SK-MEL-5 (cell line): ENCODE results near the gene RAB14. TPM values are rescaled to one million over a fixed set of nuclear protein-coding genes. Genes with fewer than 3 reads are reported as not detected.
A peak's percentile ranks its signal among the peaks of the same experiment; 100 is the strongest.
"Not testable (repeated sequence)": the region's sequence is repeated elsewhere in the genome, so short reads cannot be mapped to it uniquely, and the experiment has no call there.

Source experiments
- DNase-seq: peaks from one replicate; pipeline ENCODE4 v3.0.0-alpha.2; 2016; ENCODE audit warnings: low read depth, low spot score
- in situ Hi-C: cut with HindIII; loops from 2 replicates; pipeline ENCODE4 v1.10.0; 2016; ENCODE audit warnings: low sequenced_read_pairs, high pct_unique_total_duplicates, low pct_unique_long_range_greater_than_20kb
- total RNA-seq: library from RNA; depleted of rRNA; stranded (reverse); fragments of >200 nt; shearing (Covaris generic); gene quantifications from 2 replicates; pipeline ENCODE4 v1.2.3, GENCODE V29; 2014

The RAB14 gene
- total RNA-seq, 1 experiment from 2014 or later: 29.8 TPM

DNA sequence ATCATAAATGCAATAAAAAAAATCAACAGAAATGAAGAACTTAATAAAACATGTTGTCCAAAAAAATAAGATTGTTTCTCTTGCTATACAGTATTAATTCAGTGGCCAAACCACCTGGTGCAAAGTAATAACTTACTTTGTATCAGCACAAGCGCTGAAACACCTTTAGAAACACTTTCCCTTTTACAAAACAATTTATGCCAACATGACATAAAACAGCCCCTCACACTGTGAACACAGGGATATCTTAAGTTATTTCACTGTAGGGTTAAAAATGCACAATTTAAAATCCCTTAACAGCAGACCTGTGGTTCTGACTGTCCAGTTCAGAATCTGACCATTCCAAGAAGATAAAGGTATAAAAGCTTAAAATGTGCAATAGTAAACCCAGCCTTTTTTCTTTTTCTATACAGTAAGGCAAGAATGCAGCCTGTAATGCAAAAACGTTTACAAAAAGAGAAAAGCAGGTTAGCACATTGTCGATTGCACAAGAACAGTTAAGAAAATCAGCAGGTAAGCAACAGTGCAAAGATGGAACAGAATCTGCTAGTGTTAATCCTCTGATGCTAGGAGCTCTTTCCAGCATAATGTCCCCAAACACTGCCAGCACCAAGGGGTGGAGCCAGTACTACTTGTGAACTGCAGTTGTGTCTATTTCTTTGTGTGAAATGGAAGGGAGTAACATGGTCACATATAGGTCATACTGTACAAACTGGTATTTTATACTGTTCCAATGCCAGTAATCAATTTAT is 21.6 kb downstream of the RAB14 start:
- in situ Hi-C loops: no loop called here
- DNase-seq: no peak

DNA sequence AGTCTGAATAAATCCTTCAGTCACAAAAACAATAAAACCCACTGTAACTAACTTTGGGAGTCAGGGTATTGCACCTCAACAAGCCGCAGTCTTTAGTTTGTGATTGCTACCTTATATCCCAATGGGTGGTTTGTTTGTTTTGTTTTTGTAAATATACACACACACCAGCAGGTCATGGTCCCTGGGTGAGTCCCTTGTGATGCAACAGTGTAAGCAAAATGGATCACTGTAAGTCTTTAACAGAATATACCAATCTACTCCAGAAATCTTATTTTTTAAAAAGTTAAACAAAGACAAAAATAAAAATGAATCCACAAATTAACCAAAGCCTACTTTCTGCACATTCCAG is 22.3 kb downstream of the RAB14 start:
- DNase-seq, in situ Hi-C loops: not testable (repeated sequence)

DNA sequence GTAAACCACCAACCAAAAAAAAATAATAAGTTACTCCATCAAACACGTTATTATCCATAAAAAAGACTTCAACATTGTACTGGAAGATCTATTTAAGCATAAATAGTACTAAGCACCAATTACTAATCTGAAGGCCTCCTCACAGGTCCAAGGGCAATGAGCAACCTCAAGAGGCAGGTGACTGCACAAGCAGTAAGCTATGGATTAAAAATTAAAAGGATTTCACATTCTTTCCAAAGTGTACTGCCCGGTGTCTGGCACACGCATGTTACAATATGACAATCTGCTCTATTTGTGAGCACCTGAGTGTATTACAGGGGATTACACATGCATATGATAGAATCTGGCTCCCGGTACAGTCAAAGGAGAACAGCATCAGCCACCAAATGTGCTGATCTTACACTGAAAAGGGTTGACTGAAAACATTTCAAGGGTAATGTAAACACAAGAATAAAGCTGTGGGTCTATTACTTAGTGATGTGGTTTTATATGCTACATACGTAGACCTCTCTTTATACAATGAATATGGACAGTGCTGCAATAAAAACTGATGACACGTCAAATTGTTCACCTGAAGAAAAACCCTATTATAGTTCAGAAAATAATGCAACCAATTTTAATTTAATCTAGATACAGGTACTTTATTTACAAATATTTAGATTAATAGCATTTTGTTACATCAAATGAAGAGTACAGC is 22.8 kb downstream of the RAB14 start:
- in situ Hi-C loops: no loop called here
- DNase-seq: no peak

DNA sequence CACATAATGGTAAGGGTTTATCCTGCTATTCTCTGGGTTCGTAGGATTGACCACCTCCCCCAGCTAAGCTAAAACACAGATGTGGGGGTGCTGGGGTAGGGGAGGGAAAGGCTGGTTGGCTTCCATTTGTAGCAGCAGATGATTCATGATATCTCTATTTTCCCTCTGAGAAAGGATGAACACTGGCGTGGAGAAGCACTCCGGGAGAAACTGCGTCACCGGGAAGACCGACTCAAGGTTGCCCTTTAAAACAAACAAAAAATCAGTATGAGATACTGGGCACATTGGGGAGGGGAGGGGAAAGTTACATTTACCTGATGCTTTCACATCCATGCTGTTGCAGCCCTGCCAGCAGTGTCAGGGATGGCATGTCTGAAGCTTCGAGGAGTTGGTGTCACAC is 28.2 kb downstream of the RAB14 start:
- DNase-seq: no peak
- in situ Hi-C loops: no loop called here

DNA sequence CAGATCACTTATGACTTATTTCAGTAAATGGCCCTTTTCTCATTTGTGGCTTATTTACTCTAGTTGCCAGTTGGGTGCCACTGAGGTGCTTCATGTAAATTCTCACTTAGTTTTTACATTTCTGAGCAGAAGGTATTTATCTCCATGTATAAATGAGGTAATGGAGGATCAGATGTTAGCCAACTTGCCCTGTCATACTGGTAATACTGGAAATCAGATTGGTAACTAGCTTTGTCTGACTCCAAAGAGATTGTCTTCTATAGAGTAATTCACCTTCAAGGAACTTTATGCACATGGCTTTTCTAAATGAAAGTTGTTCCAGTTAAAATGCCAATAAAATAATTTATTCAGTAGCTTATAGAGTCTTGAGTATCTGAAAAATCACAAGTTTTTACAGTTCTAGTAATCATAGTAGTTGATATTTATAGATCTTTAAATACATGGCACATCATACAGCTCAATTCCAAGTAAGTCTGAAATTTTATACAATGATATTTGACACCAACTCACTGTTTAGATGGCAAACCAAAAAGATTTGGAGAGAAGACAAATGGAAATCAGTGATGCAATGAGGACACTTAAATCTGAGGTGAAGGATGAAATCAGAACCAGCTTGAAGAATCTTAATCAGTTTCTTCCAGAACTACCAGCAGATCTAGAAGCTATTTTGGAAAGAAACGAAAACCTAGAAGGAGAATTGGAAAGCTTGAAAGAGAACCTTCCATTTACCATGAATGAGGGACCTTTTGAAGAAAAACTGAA is 28.8 kb downstream of the RAB14 start:
- DNase-seq: no peak
- in situ Hi-C loops: no loop called here

DNA sequence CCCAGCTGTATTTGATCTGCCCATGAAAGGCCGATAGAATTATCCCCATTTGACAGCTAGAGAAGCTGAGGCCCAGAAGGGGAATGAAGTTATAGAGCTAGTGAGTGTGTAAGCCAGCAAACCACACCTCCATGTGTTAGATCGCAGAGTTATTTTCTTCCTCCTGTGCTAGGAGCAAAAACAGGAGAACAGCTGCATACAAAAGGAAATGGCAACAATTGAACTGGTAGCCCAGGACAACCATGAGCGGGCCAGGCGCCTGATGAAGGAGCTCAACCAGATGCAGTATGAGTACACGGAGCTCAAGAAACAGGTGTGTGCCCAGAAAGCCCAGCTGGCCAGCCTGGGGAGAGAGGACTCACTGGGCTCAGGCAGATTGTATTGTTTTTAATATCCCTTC is 30.4 kb downstream of the RAB14 start:
- in situ Hi-C loops: no loop called here
- no peak for DNase-seq

DNA sequence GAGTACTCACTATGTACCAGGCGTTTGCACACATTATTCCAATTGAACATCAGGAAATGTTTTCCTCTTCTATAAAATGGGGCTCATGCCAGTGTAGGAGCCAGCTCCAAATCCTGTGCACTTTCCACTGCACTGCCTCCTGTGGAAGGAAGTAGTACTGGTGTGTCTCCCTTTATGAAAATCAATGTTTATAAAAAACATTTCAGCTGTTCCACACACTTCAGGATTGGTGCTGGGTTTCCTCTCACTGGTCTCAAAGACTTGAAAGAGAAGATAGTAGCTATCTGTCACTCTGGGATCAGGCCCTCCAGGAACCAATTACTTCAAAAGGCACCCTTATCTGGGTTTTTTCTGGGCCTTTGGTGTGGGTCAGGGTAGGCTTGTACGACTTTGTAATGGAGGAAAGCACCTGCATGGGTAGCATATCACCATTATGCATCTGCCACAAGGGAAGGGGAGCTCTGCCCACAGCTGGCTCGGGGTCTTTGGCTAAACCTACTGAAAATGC is 32.5 kb downstream of the RAB14 start:
- DNase-seq: peak; percentile 60
- in situ Hi-C loops: no loop called here

DNA sequence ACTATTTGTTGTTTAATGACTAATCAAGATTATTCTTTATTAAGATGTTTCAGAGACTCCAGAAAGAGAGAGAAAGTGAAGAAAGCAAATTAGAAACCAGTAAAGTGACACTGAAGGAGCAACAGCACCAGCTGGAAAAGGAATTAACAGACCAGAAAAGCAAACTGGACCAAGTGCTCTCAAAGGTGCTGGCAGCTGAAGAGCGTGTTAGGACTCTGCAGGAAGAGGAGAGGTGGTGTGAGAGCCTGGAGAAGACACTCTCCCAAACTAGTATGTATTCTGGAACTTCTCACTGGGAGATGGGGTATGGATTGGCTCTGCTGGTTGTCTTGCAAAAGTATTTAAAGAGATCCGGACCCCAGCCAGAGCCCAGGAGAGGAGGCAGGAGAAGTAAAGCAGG is 33.6 kb downstream of the RAB14 start:
- in situ Hi-C loops: no loop called here
- DNase-seq: no peak

DNA sequence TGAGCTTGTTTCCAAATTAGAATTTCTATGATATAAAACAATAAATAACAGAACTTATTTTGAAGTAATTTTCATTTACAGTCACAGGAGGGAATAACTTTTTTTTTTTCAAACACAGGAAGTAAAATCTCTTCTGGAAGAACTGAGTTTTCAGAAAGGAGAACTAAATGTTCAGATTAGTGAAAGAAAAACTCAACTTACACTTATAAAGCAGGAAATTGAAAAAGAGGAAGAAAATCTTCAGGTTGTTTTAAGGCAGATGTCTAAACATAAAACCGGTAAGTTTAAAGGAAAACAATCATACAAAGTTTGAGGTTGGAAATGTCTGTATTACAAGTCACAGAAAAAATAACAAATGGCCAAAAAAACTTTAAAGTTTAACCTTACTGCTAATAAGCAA is 41.6 kb downstream of the RAB14 start:
- no peak for DNase-seq
- in situ Hi-C loops: no loop called here

DNA sequence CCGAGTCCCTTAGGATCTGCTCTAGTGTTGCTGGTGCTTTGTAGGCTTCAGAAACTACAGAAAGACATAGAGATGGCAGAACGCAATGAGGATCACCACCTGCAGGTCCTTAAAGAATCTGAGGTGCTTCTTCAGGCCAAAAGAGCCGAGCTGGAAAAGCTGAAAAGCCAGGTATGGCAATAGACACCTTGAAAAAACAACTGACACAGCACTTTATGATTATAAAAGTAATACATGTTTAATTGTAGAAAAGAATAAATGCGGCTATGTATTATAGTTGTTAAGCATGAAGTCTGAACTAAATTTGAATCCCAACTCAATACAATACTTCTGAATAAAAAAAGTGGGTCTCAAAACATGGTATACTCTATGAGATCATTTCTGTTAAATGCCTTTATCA is 43.7 kb downstream of the RAB14 start:
- no peak for DNase-seq
- in situ Hi-C loops: no loop called here

DNA sequence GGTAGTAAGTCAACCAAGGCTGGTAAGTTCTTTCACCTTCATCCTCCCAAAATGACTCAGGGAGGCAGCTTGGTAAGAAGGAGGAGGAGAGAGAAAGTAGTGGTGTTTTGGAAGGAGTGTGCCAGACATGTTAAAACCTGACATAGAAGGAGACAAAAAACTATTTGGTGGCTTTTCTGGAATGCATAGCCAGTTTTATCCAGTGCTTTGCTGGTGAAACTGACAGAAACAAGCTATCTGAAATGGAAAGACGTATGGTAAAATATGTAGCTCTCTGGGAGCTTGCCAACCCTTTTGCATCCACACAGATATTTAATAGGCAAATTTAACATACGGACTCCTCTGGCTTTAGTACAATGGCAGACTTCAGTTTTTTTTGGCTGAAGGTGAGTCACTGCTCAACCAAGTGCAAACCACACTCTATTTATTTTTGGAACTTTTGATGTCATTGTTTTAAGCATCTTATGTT is 45.4 kb downstream of the RAB14 start:
- in situ Hi-C loops: no loop called here
- no peak for DNase-seq

DNA sequence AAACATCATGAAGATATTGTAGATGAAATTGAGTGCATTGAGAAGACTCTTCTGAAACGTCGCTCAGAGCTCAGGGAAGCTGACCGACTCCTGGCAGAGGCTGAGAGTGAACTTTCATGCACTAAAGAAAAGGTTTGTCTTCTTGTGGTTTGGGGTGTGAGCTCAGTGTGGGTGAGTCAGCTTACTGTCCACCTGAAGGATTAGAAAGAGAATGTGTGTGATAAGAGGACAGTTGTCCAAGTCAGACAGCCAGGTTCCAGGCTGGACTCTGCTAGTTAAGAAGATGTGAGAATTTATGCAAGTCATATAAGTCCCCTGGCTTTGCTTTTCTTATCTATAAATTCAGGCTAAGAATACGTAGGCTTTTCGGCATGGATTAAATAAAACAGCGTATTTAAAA is 46.9 kb downstream of the RAB14 start:
- in situ Hi-C loops: no loop called here
- DNase-seq: no peak

DNA sequence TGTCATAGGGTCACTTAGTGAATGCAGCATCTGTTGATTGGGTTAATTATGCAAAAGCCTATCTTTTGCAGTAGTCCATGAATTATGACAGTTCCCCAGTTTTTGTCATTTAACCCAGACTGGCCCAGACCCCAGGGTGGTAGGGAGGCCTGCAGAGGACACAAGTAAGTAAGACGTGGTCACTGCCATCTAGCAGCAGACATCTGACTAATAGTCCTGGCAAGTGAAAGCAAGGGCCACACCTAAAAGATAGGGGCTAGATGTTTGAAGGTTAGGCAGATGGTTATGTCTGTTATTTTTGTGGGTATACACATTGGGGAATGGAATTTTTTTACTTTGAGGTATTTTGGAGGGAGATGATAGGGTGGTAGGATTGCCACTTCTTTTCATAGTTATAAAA is 48.0 kb downstream of the RAB14 start:
- no peak for DNase-seq
- in situ Hi-C loops: no loop called here

DNA sequence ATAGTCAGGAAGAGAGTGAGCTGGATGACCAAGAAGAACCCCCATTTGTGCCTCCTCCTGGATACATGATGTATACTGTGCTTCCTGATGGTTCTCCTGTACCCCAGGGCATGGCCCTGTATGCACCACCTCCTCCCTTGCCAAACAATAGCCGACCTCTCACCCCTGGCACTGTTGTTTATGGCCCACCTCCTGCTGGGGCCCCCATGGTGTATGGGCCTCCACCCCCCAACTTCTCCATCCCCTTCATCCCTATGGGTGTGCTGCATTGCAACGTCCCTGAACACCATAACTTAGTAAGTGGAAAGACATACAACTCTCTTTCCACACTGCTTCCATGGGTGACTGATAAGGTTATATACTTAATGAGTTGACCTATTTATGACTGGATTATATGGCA is 51.5 kb downstream of the RAB14 start:
- in situ Hi-C loops: no loop called here
- DNase-seq: no peak

DNA sequence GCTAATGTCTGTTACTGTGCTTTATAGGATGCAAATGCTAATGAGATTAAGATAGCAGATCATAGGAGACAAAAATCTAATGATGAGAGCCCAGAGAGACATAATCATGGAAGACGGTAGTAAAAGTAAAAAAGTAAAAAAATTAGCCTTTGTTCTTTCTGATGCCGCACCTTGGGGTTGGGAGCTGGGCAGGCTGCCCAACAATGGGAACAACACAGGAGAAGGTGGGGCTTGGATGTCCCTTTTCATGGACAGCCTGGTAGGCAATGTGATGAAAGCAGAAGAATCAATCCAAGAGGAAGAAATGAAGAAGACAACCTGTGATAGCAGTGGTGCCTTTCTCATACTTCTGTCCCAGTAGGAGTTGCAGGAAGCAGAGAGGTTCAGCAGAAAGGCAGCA is 57.2 kb downstream of the RAB14 start:
- no peak for DNase-seq
- in situ Hi-C loops: no loop called here

DNA sequence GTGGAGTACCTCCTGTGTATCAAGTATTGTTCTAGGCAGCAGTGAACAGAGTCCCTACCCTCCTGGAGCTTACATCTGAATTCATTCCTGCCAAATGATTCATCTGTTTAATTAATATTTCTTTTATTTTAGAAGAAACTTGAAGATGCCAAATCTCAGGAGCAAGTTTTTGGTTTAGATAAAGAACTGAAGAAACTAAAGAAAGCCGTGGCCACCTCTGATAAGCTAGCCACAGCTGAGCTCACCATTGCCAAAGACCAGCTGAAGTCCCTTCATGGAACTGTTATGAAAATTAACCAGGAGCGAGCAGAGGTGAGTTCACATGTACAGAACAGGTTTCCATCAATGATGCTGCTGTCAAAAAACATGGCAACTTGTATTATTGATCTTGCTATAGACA is 57.9 kb downstream of the RAB14 start:
- in situ Hi-C loops: no loop called here
- no peak for DNase-seq

DNA sequence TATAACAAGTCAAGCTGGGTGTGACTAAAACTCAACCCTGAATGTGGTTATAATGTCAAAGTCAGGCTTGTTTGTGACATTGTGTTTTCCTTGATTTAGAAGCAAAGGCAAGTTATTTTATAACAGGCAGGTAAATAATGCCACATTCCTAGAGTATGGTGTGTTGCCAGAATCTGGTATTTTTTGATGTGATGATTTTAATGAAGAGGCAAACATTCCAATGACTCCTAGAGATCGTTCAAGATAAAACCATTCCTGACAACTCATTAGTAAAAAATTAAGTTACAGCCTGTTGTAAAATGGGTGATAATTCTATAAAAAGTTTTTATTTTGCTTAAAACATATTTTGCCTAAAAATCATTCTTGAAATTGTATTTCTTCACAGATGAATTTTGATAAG is 60.0 kb downstream of the RAB14 start:
- no peak for DNase-seq
- in situ Hi-C loops: no loop called here

DNA sequence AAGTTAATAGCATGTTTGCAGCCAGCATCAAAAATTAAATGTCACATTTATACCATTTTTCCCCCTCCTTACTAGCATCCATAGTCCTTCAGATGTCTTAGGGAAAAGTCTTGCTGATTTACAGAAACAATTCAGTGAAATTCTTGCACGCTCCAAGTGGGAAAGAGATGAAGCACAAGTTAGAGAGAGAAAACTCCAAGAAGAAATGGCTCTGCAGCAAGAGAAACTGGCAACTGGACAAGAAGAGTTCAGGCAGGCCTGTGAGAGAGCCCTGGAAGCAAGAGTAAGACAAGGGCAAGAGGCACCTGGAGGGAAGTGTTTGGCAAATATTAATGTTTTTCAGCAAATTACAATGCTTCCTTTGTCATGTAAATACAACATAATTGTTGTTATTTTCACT is 60.4 kb downstream of the RAB14 start:
- in situ Hi-C loops: no loop called here
- DNase-seq: no peak
